AG08396 (cell line): ENCODE data around the gene CKAP5.
"Not testable (repeated sequence)": the region's sequence is repeated elsewhere in the genome, so short reads cannot be mapped to it uniquely, and the experiment has no call there.

ENCODE experiments used
- DNase-seq: peaks from one replicate; pipeline ENCODE4 v3.0.0; 2012; ENCODE audit warnings: low spot score, mixed read lengths

Gene CKAP5

GRCh38 chr11:46855167-46855566, 9.1 kb upstream of the CKAP5 start:
- no peak for DNase-seq

- DNase-seq, result no peak
Observed at GRCh38 chr11:46850829-46851380, 4.8 kb upstream of the CKAP5 start.

GRCh38 chr11:46849631-46850030, 3.6 kb upstream of the CKAP5 start:
- DNase-seq, result no peak

GRCh38 chr11:46846510-46846830, 390 bp upstream of the CKAP5 start:
- DNase-seq, result no peak

- no peak for DNase-seq
Observed at GRCh38 chr11:46845440-46845739, 690 bp downstream of the CKAP5 start.

GRCh38 chr11:46840116-46840515, 6.0 kb downstream of the CKAP5 start:
- no peak for DNase-seq

GRCh38 chr11:46838501-46838900, 7.6 kb downstream of the CKAP5 start:
- no peak for DNase-seq

- DNase-seq, result no peak
Observed at GRCh38 chr11:46837860-46838259, 8.2 kb downstream of the CKAP5 start.

GRCh38 chr11:46836870-46837269, 9.2 kb downstream of the CKAP5 start:
- no peak for DNase-seq

- DNase-seq, result no peak
Observed at GRCh38 chr11:46836431-46836830, 9.6 kb downstream of the CKAP5 start.

- DNase-seq, result no peak
Observed at GRCh38 chr11:46835897-46836296, 10.2 kb downstream of the CKAP5 start.

GRCh38 chr11:46834821-46835220, 11.3 kb downstream of the CKAP5 start:
- DNase-seq, result no peak

GRCh38 chr11:46832511-46833214, 13.4 kb downstream of the CKAP5 start:
- no peak for DNase-seq

- no peak for DNase-seq
Observed at GRCh38 chr11:46827995-46828394, 18.1 kb downstream of the CKAP5 start.

GRCh38 chr11:46826310-46827044, 19.6 kb downstream of the CKAP5 start:
- DNase-seq, result peak; percentile 86

GRCh38 chr11:46808799-46809431, 37.2 kb downstream of the CKAP5 start:
- DNase-seq, result no peak

GRCh38 chr11:46801694-46802470, 44.2 kb downstream of the CKAP5 start:
- no peak for DNase-seq

- DNase-seq, result peak; percentile 7
Observed at GRCh38 chr11:46800177-46800576, 45.9 kb downstream of the CKAP5 start.

GRCh38 chr11:46799725-46800124, 46.4 kb downstream of the CKAP5 start:
- DNase-seq, result not testable (repeated sequence)

- DNase-seq, result no peak
Observed at GRCh38 chr11:46778416-46778815, 67.7 kb downstream of the CKAP5 start.

- no peak for DNase-seq
Observed at GRCh38 chr11:46776878-46777277, 69.2 kb downstream of the CKAP5 start.

- DNase-seq, result no peak
Observed at GRCh38 chr11:46769636-46770221, 76.4 kb downstream of the CKAP5 start.
